ENCODE data around the gene HNF4A. TPM values are rescaled to one million over a fixed set of nuclear protein-coding genes. Genes with fewer than 3 reads are reported as not detected.

The HNF4A gene
- total and polyA plus RNA-seq, 2 of the 13 experiments (the other 11 are each of a cell fraction or from before 2014, with no cell fraction given), result 80.9 to 169 TPM

GRCh38 chr20:44442298-44443070, 87.0 kb downstream of the HNF4A start (continued):
- 0 out of 2 replicates have a peak, but pooled peaks have one; percentile 13 for TF ChIP-seq NFAT5 (CRISPR knock-in tag; IDR thresholded peaks at IDR 0.05)
- peak; percentile 50; the same call in 1 of the 2 replicates for TF ChIP-seq KDM2A (CRISPR knock-in tag; IDR thresholded peaks at IDR 0.05; ENCODE audit: borderline replicate concordance, low read depth)
- TF ChIP-seq RFX1 (IDR thresholded peaks at IDR 0.05), result 0 out of 2 replicates have a peak, but pooled peaks have one; percentile 3
- peak; percentile 34 for TF ChIP-seq ZNF501 (CRISPR knock-in tag; IDR thresholded peaks at IDR 0.05)
- TF ChIP-seq ZNF142 (CRISPR knock-in tag; IDR thresholded peaks at IDR 0.05), result peak; percentile 68; the same call in 1 of the 2 replicates
- no peak for TF ChIP-seq AFF4 (CRISPR knock-in tag; IDR thresholded peaks at IDR 0.05)
- no peak for TF ChIP-seq KDM5A (IDR thresholded peaks at IDR 0.05; ENCODE audit: borderline replicate concordance, low read length)
- TF ChIP-seq MYC (CRISPR knock-in tag; IDR thresholded peaks at IDR 0.05; ENCODE audit: borderline replicate concordance), result 0 out of 2 replicates have a peak, but pooled peaks have one; percentile 47
